DND-41 (cell line): Measurements from ENCODE around the gene EAPP.

ENCODE experiments used
- EZH2 ChIP-seq: IDR thresholded peaks from 3 replicates; pipeline ENCODE4 v1.6.1; 2012; ENCODE audit warnings: borderline replicate concordance, low read depth, mild to moderate bottlenecking, moderate library complexity, low read length, inconsistent platforms; ENCODE audit not compliant: severe bottlenecking
- TF ChIP-seq, protein P1 (sequence below): IDR thresholded peaks from 2 replicates; pipeline ENCODE4 v1.5.1; 2012; ENCODE audit warnings: borderline replicate concordance, low read length, moderate library complexity, mild to moderate bottlenecking; ENCODE audit not compliant: poor library complexity, severe bottlenecking; ENCODE audit errors: extremely low read depth

- TF ChIP-seq, protein P1, sequence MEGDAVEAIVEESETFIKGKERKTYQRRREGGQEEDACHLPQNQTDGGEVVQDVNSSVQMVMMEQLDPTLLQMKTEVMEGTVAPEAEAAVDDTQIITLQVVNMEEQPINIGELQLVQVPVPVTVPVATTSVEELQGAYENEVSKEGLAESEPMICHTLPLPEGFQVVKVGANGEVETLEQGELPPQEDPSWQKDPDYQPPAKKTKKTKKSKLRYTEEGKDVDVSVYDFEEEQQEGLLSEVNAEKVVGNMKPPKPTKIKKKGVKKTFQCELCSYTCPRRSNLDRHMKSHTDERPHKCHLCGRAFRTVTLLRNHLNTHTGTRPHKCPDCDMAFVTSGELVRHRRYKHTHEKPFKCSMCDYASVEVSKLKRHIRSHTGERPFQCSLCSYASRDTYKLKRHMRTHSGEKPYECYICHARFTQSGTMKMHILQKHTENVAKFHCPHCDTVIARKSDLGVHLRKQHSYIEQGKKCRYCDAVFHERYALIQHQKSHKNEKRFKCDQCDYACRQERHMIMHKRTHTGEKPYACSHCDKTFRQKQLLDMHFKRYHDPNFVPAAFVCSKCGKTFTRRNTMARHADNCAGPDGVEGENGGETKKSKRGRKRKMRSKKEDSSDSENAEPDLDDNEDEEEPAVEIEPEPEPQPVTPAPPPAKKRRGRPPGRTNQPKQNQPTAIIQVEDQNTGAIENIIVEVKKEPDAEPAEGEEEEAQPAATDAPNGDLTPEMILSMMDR: no peak
- no peak for TF ChIP-seq EZH2
Measured at GRCh38 chr14:34548472-34548981, 9.0 kb upstream of the EAPP start.
